MM.1S (cell line): ENCODE measurements around the gene IMMP2L.

ENCODE experiments used
- EZH2 ChIP-seq: fragments of 300-600 bp; sonication (generic); optimal IDR thresholded peaks from 2 replicates; pipeline ENCODE3; 2017; ENCODE audit warnings: low read depth, mild to moderate bottlenecking, antibody characterized with exemption, low read length, mixed read lengths
- EZH2phosphoT487 ChIP-seq: fragments of 300-600 bp; sonication (generic); IDR thresholded peaks from 2 replicates; pipeline ENCODE4 v1.6.1; 2018; ENCODE audit warnings: antibody characterized with exemption, low read length
- TF ChIP-seq, protein P1 (sequence below): fragments of 300-600 bp; sonication (generic); IDR thresholded peaks from 2 replicates; pipeline ENCODE4 v1.5.1; 2016; ENCODE audit warnings: antibody characterized with exemption, low read length, mixed read lengths

- TF ChIP-seq, protein P1, sequence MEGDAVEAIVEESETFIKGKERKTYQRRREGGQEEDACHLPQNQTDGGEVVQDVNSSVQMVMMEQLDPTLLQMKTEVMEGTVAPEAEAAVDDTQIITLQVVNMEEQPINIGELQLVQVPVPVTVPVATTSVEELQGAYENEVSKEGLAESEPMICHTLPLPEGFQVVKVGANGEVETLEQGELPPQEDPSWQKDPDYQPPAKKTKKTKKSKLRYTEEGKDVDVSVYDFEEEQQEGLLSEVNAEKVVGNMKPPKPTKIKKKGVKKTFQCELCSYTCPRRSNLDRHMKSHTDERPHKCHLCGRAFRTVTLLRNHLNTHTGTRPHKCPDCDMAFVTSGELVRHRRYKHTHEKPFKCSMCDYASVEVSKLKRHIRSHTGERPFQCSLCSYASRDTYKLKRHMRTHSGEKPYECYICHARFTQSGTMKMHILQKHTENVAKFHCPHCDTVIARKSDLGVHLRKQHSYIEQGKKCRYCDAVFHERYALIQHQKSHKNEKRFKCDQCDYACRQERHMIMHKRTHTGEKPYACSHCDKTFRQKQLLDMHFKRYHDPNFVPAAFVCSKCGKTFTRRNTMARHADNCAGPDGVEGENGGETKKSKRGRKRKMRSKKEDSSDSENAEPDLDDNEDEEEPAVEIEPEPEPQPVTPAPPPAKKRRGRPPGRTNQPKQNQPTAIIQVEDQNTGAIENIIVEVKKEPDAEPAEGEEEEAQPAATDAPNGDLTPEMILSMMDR, result no peak
- TF ChIP-seq EZH2phosphoT487 (no peak), EZH2 (no peak)
These were observed 676.8 kb downstream of the IMMP2L start for GRCh38 chr7:110885474-110885873.
